K562 (cell line): Measurements from ENCODE around the gene CLEC4F. TPM values are rescaled to one million over a fixed set of nuclear protein-coding genes. Genes with fewer than 3 reads are reported as not detected.

Source experiments
- ATAC-seq: fragments of 200-7000 bp; cut with Tn5 transposase; 3 replicates; pipeline ENCODE4 v1.9.1; 2020; ENCODE audit warnings: moderate library complexity
- BruUV-seq: library from RNA; stranded (reverse); fragments of 400-500 nt; replicated peaks from 2 replicates; lab custom pipeline; 2021; lab: Mats Ljungman, UMichigan
- CTCF ChIA-PET: fragments of 300-600 bp; formaldehyde crosslinking; extraction: SDS; loops from one replicate; lab custom pipeline; 2021; ENCODE audit warnings: low intra/inter-chr PET ratio; lab: Yijun Ruan, JAX
- POLR2A ChIA-PET: fragments of 300-600, 350-650 bp; sonication (Branson Sonifier 250); formaldehyde crosslinking; extraction: SDS; loops from one replicate; lab custom pipeline; 2021; ENCODE audit warnings: antibody characterized with exemption, inconsistent platforms; lab: Yijun Ruan, JAX
- DNase-seq, 4 experiments: peaks; one replicate each; pipeline versions ENCODE4 v3.0.0 to v3.0.0-alpha.2; 2011 to 2018; ENCODE audit warnings: low spot score in 3 of 4, mixed read lengths in 3 of 4; ENCODE audit errors: extremely low read depth in 1 of 4
- FAIRE-seq: peaks from 2 replicates; lab custom pipeline; 2011; peaks lifted over from hg19 to GRCh38; lab: Jason Lieb, UNC
- H2AFZ ChIP-seq: 2 replicates; pipeline ENCODE4 v1.6.0; 2011; ENCODE audit warnings: low read depth, low read length, control low read depth, inconsistent platforms
- H3K27ac ChIP-seq: fragments of 200-600 bp; 3 replicates; pipeline ENCODE4 v1.8.0; 2011; ENCODE audit warnings: low read depth, mild to moderate bottlenecking, control low read depth, inconsistent platforms, low read length, moderate library complexity, mixed read lengths; ENCODE audit errors: extremely low read depth
- H3K27me3 ChIP-seq, 2 experiments: fragments of 300-600 bp in 1 of 2; 2 replicates in 1 of 2; 3 replicates in 1 of 2; pipeline versions ENCODE4 v1.6.0 to v1.8.0; 2011; ENCODE audit warnings: inconsistent platforms in 2 of 2, low read length in 2 of 2, mild to moderate bottlenecking in 1 of 2, mixed read lengths in 1 of 2, moderate library complexity in 1 of 2; ENCODE audit not compliant: control insufficient read depth in 2 of 2, insufficient read depth in 2 of 2
- H3K36me3 ChIP-seq: fragments of 300-600 bp; 3 replicates; pipeline ENCODE4 v1.8.0; 2011; ENCODE audit warnings: mild to moderate bottlenecking, low read length, inconsistent platforms; ENCODE audit not compliant: control insufficient read depth, insufficient read depth
- H3K4me1 ChIP-seq, 2 experiments: fragments of 200-600 bp in 1 of 2; replicated peaks in 1 of 2; 2 replicates in 1 of 2; 3 replicates in 1 of 2; pipeline versions ENCODE4 v1.5.1 to v1.8.0; 2011; ENCODE audit warnings: inconsistent platforms in 2 of 2, low read length in 2 of 2, mild to moderate bottlenecking in 1 of 2, mixed read lengths in 1 of 2, moderate library complexity in 1 of 2; ENCODE audit not compliant: control insufficient read depth in 2 of 2, insufficient read depth in 2 of 2
- H3K4me2 ChIP-seq: 2 replicates; pipeline ENCODE4 v1.6.1; 2011; ENCODE audit warnings: low read length, control low read depth, inconsistent platforms, mixed read lengths; ENCODE audit not compliant: insufficient read depth
- H3K4me3 ChIP-seq: fragments of 200-600 bp; sonication (generic), shearing (Covaris generic); 2 replicates; pipeline ENCODE4 v1.5.1; 2016; ENCODE audit warnings: control low read depth, inconsistent platforms
- H3K79me2 ChIP-seq: fragments of 200-600 bp; 3 replicates; pipeline ENCODE4 v1.8.0; 2011; ENCODE audit warnings: low read length, inconsistent platforms; ENCODE audit not compliant: control insufficient read depth, insufficient read depth
- H3K9ac ChIP-seq, 2 experiments: 2 replicates each; pipeline versions ENCODE4 v1.6.0 to v1.6.1; 2011; ENCODE audit warnings: low read depth in 2 of 2, low read length in 2 of 2, control low read depth in 1 of 2, inconsistent platforms in 1 of 2, mild to moderate bottlenecking in 1 of 2, mixed read lengths in 1 of 2; ENCODE audit not compliant: insufficient read depth in 1 of 2
- H3K9me1 ChIP-seq: one replicate; pipeline ENCODE4 v1.6.0; 2011; ENCODE audit warnings: inconsistent platforms, mild to moderate bottlenecking, low read length, moderate library complexity; ENCODE audit not compliant: control insufficient read depth, insufficient read depth
- H3K9me3 ChIP-seq: replicated peaks from 2 replicates; pipeline ENCODE4 v1.5.1; 2011; ENCODE audit warnings: low read depth, low read length, inconsistent platforms; ENCODE audit not compliant: control insufficient read depth, insufficient read depth
- H4K20me1 ChIP-seq: replicated peaks from 2 replicates; pipeline ENCODE4 v1.6.1; 2011; ENCODE audit warnings: low read length, inconsistent platforms, mixed read lengths; ENCODE audit not compliant: control insufficient read depth, insufficient read depth
- CHAMP1 ChIP-seq: fragments of 450-650 bp; IDR thresholded peaks from 2 replicates; pipeline ENCODE4 v1.6.1; 2016; ENCODE audit warnings: mild to moderate bottlenecking
- CTCFL ChIP-seq: IDR thresholded peaks from 2 replicates; pipeline ENCODE4 v1.6.1; 2011; ENCODE audit warnings: borderline replicate concordance, low read depth, mild to moderate bottlenecking, moderate library complexity, low read length; ENCODE audit not compliant: insufficient read depth, poor library complexity, severe bottlenecking
- HCFC1 ChIP-seq: IDR thresholded peaks from 2 replicates; pipeline ENCODE4 v1.6.1; 2012; ENCODE audit warnings: low read depth, low read length, improper control_type of control experiment
- HDAC8 ChIP-seq: fragments of 450-650 bp; IDR thresholded peaks from 2 replicates; pipeline ENCODE4 v1.6.1; 2016; ENCODE audit warnings: mild to moderate bottlenecking, missing genetic modification characterization, moderate library complexity, missing compliant biosample characterization
- POLR2AphosphoS5 ChIP-seq: IDR thresholded peaks from 2 replicates; pipeline ENCODE4 v1.6.1; 2011; ENCODE audit warnings: mild to moderate bottlenecking, low read depth, low read length, moderate library complexity; ENCODE audit not compliant: control insufficient read depth, insufficient read depth
- RAD21 ChIP-seq, 2 experiments: fragments of 250-450 bp in 1 of 2; fragments of 450-650 bp in 1 of 2; sonication (Bioruptor Pico) in 1 of 2; formaldehyde crosslinking in 1 of 2; IDR thresholded peaks in 1 of 2; conservative IDR thresholded peaks in 1 of 2; 2 replicates each; pipeline versions ENCODE4 v1.4.0 to v1.8.0; 2020 to 2022; ENCODE audit warnings: mild to moderate bottlenecking in 2 of 2, moderate library complexity in 1 of 2
- TRIM24 ChIP-seq, 2 experiments: fragments of 450-650 bp; IDR thresholded peaks; 2 replicates each; pipeline ENCODE4 v1.6.1; 2016
- ZNF764 ChIP-seq: fragments of 250-450 bp; sonication (Bioruptor Pico); IDR thresholded peaks from 2 replicates; pipeline ENCODE4 v1.4.0; 2020; ENCODE audit warnings: low read depth, mild to moderate bottlenecking, moderate library complexity
- ZSCAN32 ChIP-seq: fragments of 450-650 bp; formaldehyde crosslinking; IDR thresholded peaks from 2 replicates; pipeline ENCODE4 v1.4.0; 2020; ENCODE audit warnings: mild to moderate bottlenecking, moderate library complexity
- WGBS: fragments of 100-300 bp; shearing (Covaris generic); methylation state at CpG from one replicate; pipeline ENCODE4 v1.1.6; 2016; ENCODE audit warnings: low coverage, mixed read lengths; ENCODE audit not compliant: insufficient coverage; ENCODE audit errors: missing lambda C conversion rate; 5-methylcytosine and 5-hydroxymethylcytosine counted together
- in situ Hi-C: fragments of 300-500 bp; cut with MboI; formaldehyde crosslinking; loops from 4 replicates; pipeline ENCODE4 v1.15.0; 2018; ENCODE audit warnings: inconsistent platforms, mixed read lengths
- intact Hi-C: fragments of 100-400 bp; cut with micrococcal nuclease; formaldehyde crosslinking; loops from 2 replicates; pipeline ENCODE4 v1.14.2; 2022
- polyA plus RNA-seq, 8 experiments: library from polyadenylated mRNA; depleted of rRNA in 4 of 8; stranded (reverse) in 5 of 8; unstranded in 3 of 8; fragments of >200 nt; fragmentation: Nextera tagmentation in 2 of 8; fragmentation: Illumina TruSeq in 1 of 8; extraction: Ambion mirVana in 2 of 8; extraction: Trizol in 1 of 8; gene quantifications; 2 replicates each; pipeline versions ENCODE4 v1.2.1 to v1.2.3, GENCODE V29; 2011 to 2014; ENCODE audit warnings: inconsistent platforms in 1 of 8, missing spikeins in 1 of 8
- total RNA-seq, 7 experiments: library from RNA; depleted of rRNA in 6 of 7; stranded (reverse); fragments of >200 nt in 6 of 7; fragmentation: Illumina TruSeq in 2 of 7; extraction: Trizol in 2 of 7; gene quantifications; 2 replicates each; pipeline versions ENCODE4 v1.2.1 to v1.2.3, GENCODE V29; 2011 to 2021; ENCODE audit warnings: low replicate concordance in 1 of 7
- TF ChIP-seq, protein P1 (sequence below): sonication (generic); formaldehyde crosslinking; IDR thresholded peaks from 2 replicates; pipeline ENCODE4 v1.8.0; 2022; ENCODE audit warnings: mild to moderate bottlenecking, missing genetic modification reagents

CLEC4F gene
- total and polyA plus RNA-seq, 9 of the 15 experiments (the other 6 are each of a cell fraction or from before 2014, with no cell fraction given) = not detected

GRCh38 chr2:70801607-70802263, 18.7 kb downstream of the CLEC4F start:
- no peaks in the 10 kb centered on the region for H4K20me1 ChIP-seq
- no TSS peak for BruUV-seq
- FAIRE-seq = no peak
- no peak for DNase-seq
- H3K27ac ChIP-seq = no peak overlapping the region
- no peaks in the 10 kb centered on the region for H3K9me1 ChIP-seq
- H3K4me3 ChIP-seq = no peak overlapping the region
- H3K9ac ChIP-seq = no peak overlapping the region
- H2AFZ ChIP-seq = no peak overlapping the region
- ATAC-seq = no peak
- H3K36me3 ChIP-seq = no peaks in the 10 kb centered on the region
- no peaks in the 10 kb centered on the region for H3K79me2 ChIP-seq
- ChIA-PET POLR2A (no interaction called here), CTCF (no interaction called here)
- no peaks in the 10 kb centered on the region for H3K9me3 ChIP-seq
- H3K4me1 ChIP-seq = peaks cover 0 to under 1% of the 10 kb centered on the region in 2 experiments; a peak in 1 of 5 replicates
- in situ Hi-C loops (no loop called here), intact Hi-C loops (no loop called here)
- H3K27me3 ChIP-seq = peaks cover 13 to 19% of the 10 kb centered on the region in 2 experiments; a peak in 4 of 5 replicates
- 0% methylated on average over 7 of the region's 10 CpGs for WGBS
- H3K4me2 ChIP-seq = no peak overlapping the region
- TF ChIP-seq ZNF764 (CRISPR knock-in tag) (no peak), CHAMP1 (no peak), HDAC8 (tag) (no peak), RAD21 (CRISPR knock-in tag; conservative IDR thresholded peaks at IDR 0.05 in 1 of 2, IDR thresholded peaks at IDR 0.05 in 1 of 2) (no peak), ZSCAN32 (CRISPR knock-in tag) (no peak), TRIM24 (IDR thresholded peaks at IDR 0.05) (no peak), CTCFL (no peak), POLR2AphosphoS5 (no peak), HCFC1 (no peak)
- TF ChIP-seq, protein P1, sequence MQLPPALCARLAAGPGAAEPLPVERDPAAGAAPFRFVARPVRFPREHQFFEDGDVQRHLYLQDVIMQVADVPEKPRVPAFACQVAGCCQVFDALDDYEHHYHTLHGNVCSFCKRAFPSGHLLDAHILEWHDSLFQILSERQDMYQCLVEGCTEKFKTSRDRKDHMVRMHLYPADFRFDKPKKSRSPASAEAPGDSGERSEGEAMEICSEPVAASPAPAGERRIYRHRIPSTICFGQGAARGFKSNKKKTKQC = no peak
